CD4-positive, alpha-beta memory T cell (primary cell): ENCODE data around the gene ATP2B2. TPM values are rescaled to one million over a fixed set of nuclear protein-coding genes. Genes with fewer than 3 reads are reported as not detected.

Experiments used
- CTCF ChIA-PET: fragments of 350-600 bp; sonication (Branson Sonifier 250); formaldehyde crosslinking; loops from one replicate; lab custom pipeline; 2021; ENCODE audit warnings: inconsistent platforms; ENCODE audit not compliant: partially characterized antibody; lab: Charles Lee
- POLR2A ChIA-PET: fragments of 350-600 bp; sonication (Branson Sonifier 250); formaldehyde crosslinking; loops from one replicate; lab custom pipeline; 2021; ENCODE audit not compliant: partially characterized antibody; lab: Charles Lee
- DNase-seq, 5 donors: peaks; one replicate each; pipeline versions ENCODE4 v3.0.0 to v3.0.0-alpha.2; 2020 to 2022; ENCODE audit warnings: mixed read lengths in 1 of 5
- H3K27ac ChIP-seq: one replicate; pipeline ENCODE4 v1.7.0; 2013; ENCODE audit warnings: low read depth, low read length
- H3K27me3 ChIP-seq: 2 replicates; pipeline ENCODE4 v1.7.0; 2013; ENCODE audit warnings: mild to moderate bottlenecking, low read length, moderate library complexity; ENCODE audit not compliant: insufficient read depth
- H3K36me3 ChIP-seq: 2 replicates; pipeline ENCODE4 v1.7.0; 2013; ENCODE audit warnings: mild to moderate bottlenecking, low read length, moderate library complexity; ENCODE audit not compliant: insufficient read depth
- H3K4me1 ChIP-seq: 2 replicates; pipeline ENCODE4 v1.7.0; 2013; ENCODE audit warnings: mild to moderate bottlenecking, low read length, moderate library complexity; ENCODE audit not compliant: insufficient read depth
- H3K4me3 ChIP-seq, 2 donors: one replicate each; pipeline ENCODE4 v1.7.0; 2013; ENCODE audit warnings: low read length in 2 of 2, mild to moderate bottlenecking in 1 of 2
- H3K9me3 ChIP-seq, 2 donors: one replicate each; pipeline ENCODE4 v1.7.0; 2013; ENCODE audit warnings: low read length in 2 of 2, control low read depth in 1 of 2; ENCODE audit not compliant: control insufficient read depth in 1 of 2
- H3K27ac Mint-ChIP-seq, 7 donors: one replicate each; pipeline ENCODE4 v1.8.0; 2020 to 2021; ENCODE audit warnings: mixed read lengths in 7 of 7, mild to moderate bottlenecking in 6 of 7, inconsistent platforms in 3 of 7, moderate library complexity in 3 of 7
- H3K27me3 Mint-ChIP-seq, 2 donors: one replicate each; pipeline ENCODE4 v1.8.0; 2020 to 2021; ENCODE audit warnings: mixed read lengths in 2 of 2
- H3K36me3 Mint-ChIP-seq, 2 donors: one replicate each; pipeline ENCODE4 v1.8.0; 2020 to 2021; ENCODE audit warnings: mixed read lengths in 2 of 2, inconsistent platforms in 1 of 2, mild to moderate bottlenecking in 1 of 2
- H3K4me1 Mint-ChIP-seq, 4 donors: one replicate each; pipeline ENCODE4 v1.8.0; 2020 to 2021; ENCODE audit warnings: mixed read lengths in 4 of 4, mild to moderate bottlenecking in 1 of 4
- H3K4me3 Mint-ChIP-seq, 8 donors: one replicate each; pipeline ENCODE4 v1.8.0; 2020 to 2021; ENCODE audit warnings: mixed read lengths in 8 of 8, mild to moderate bottlenecking in 7 of 8, moderate library complexity in 6 of 8, inconsistent platforms in 3 of 8
- H3K9me3 Mint-ChIP-seq, 8 donors: one replicate each; pipeline ENCODE4 v1.8.0; 2020 to 2021; ENCODE audit warnings: mixed read lengths in 8 of 8, mild to moderate bottlenecking in 5 of 8, inconsistent platforms in 3 of 8, moderate library complexity in 1 of 8
- intact Hi-C: fragments of 100-400 bp; cut with micrococcal nuclease; formaldehyde crosslinking; loops from one replicate; pipeline ENCODE4 v1.15.1; 2023
- polyA plus RNA-seq, 2 donors: library from polyadenylated mRNA; unstranded; fragments of 300-500 nt; fragmentation: Illumina TruSeq; gene quantifications; one replicate each; pipeline ENCODE4 v1.2.3, GENCODE V29; 2021
- total RNA-seq, 2 experiments: library from RNA; stranded (reverse); gene quantifications; one replicate each; pipeline ENCODE4 v1.2.3, GENCODE V29; 2021

The ATP2B2 gene
- total and polyA plus RNA-seq, 4 experiments from 2014 or later: not detected

- Mint-ChIP-seq H3K9me3 (no peaks in the 10 kb centered on the region), H3K4me3 (no peak overlapping the region), H3K36me3 (no peaks in the 10 kb centered on the region), H3K4me1 (peaks cover 26 to 55% (median 40%) of the 10 kb centered on the region in 4 donors), H3K27me3 (no peaks in the 10 kb centered on the region), H3K27ac (peak overlapping the region in 2 of 7 donors; percentile 72 to 77)
- no peak overlapping the region for H3K27ac ChIP-seq
- peaks cover 47% of the 10 kb centered on the region for H3K4me1 ChIP-seq
- DNase-seq: no peak
- ChIA-PET POLR2A (interaction anchor here (1.0 kb wide), 1 partner anchor 49 kb away, joined by 3 read pairs; no protein-coding TSS in a partner anchor), CTCF (interaction anchor here (0.8 kb wide), 1 partner anchor 18 kb away, joined by 3 read pairs; no protein-coding TSS in a partner anchor)
- no peaks in the 10 kb centered on the region for H3K27me3 ChIP-seq
- H3K4me3 ChIP-seq: no peak overlapping the region
- H3K36me3 ChIP-seq: no peaks in the 10 kb centered on the region
- intact Hi-C loops: no loop called here
- no peaks in the 10 kb centered on the region for H3K9me3 ChIP-seq
Observed at GRCh38 chr3:10397879-10398278, 107.5 kb downstream of the ATP2B2 start.

- Histone ChIP-seq H3K27me3 (no peaks in the 10 kb centered on the region), H3K4me1 (peaks cover 53% of the 10 kb centered on the region), H3K27ac (no peak overlapping the region), H3K4me3 (no peak overlapping the region), H3K36me3 (no peaks in the 10 kb centered on the region), H3K9me3 (no peaks in the 10 kb centered on the region)
- POLR2A ChIA-PET: interaction anchor here (0.6 to 2.2 kb wide), 3 partner anchors 29 to 40 kb away, joined by 3 to 15 read pairs (median 3); no protein-coding TSS in a partner anchor
- H3K36me3 Mint-ChIP-seq: no peaks in the 10 kb centered on the region
- no peaks in the 10 kb centered on the region for H3K9me3 Mint-ChIP-seq
- CTCF ChIA-PET: interaction anchor here (0.8 to 1.8 kb wide), 2 partner anchors 19 to 40 kb away, joined by 3 to 9 read pairs; no protein-coding TSS in a partner anchor
- no peak for DNase-seq
- H3K27ac Mint-ChIP-seq: peak overlapping the region in 4 of 7 donors; percentile 29 to 74 (median 56)
- H3K4me1 Mint-ChIP-seq: peaks cover 27 to 62% (median 41%) of the 10 kb centered on the region in 4 donors
- H3K27me3 Mint-ChIP-seq: no peaks in the 10 kb centered on the region
- intact Hi-C loops: no loop called here
- H3K4me3 Mint-ChIP-seq: peak overlapping the region in 3 of 8 donors; percentile 29 to 71 (median 44)
Observed at GRCh38 chr3:10396931-10397330, 108.5 kb downstream of the ATP2B2 start.

- POLR2A ChIA-PET: interaction anchor here (1.1 to 2.2 kb wide), 4 partner anchors 8 to 75 kb away, joined by 4 to 15 read pairs (median 6); partner anchors contain the start of gene SEC13
- no peaks in the 10 kb centered on the region for H3K27me3 Mint-ChIP-seq
- H3K9me3 Mint-ChIP-seq: no peaks in the 10 kb centered on the region
- peaks cover 29 to 70% (median 46%) of the 10 kb centered on the region in 4 donors for H3K4me1 Mint-ChIP-seq
- Histone ChIP-seq H3K4me1 (peaks cover 54% of the 10 kb centered on the region), H3K9me3 (no peaks in the 10 kb centered on the region), H3K27ac (no peak overlapping the region), H3K36me3 (no peaks in the 10 kb centered on the region), H3K27me3 (no peaks in the 10 kb centered on the region), H3K4me3 (peak overlapping the region in 1 of 2 donors; percentile 33)
- intact Hi-C loops: no loop called here
- CTCF ChIA-PET: interaction anchor here (1.8 kb wide), 1 partner anchor 41 kb away, joined by 9 read pairs; no protein-coding TSS in a partner anchor
- peak overlapping the region in 6 of 8 donors; percentile 58 to 81 (median 71) for H3K4me3 Mint-ChIP-seq
- H3K36me3 Mint-ChIP-seq: no peaks in the 10 kb centered on the region
- peak overlapping the region in 6 of 7 donors; percentile 8 to 80 (median 46) for H3K27ac Mint-ChIP-seq
- DNase-seq: no peak
Observed at GRCh38 chr3:10396083-10396482, 109.3 kb downstream of the ATP2B2 start.

- ChIA-PET CTCF (interaction anchor here (1.8 kb wide), 1 partner anchor 41 kb away, joined by 9 read pairs; no protein-coding TSS in a partner anchor), POLR2A (interaction anchor here (1.1 to 2.2 kb wide), 4 partner anchors 8 to 75 kb away, joined by 4 to 15 read pairs (median 6); partner anchors contain the start of gene SEC13)
- Mint-ChIP-seq H3K9me3 (no peaks in the 10 kb centered on the region), H3K27me3 (no peaks in the 10 kb centered on the region), H3K27ac (peak overlapping the region in 6 of 7 donors; percentile 8 to 80 (median 46)), H3K36me3 (no peaks in the 10 kb centered on the region), H3K4me3 (peak overlapping the region in 7 of 8 donors; percentile 19 to 81 (median 71)), H3K4me1 (peaks cover 31 to 75% (median 47%) of the 10 kb centered on the region in 4 donors)
- no peaks in the 10 kb centered on the region for H3K36me3 ChIP-seq
- no peaks in the 10 kb centered on the region for H3K27me3 ChIP-seq
- H3K27ac ChIP-seq: no peak overlapping the region
- H3K4me1 ChIP-seq: peaks cover 58% of the 10 kb centered on the region
- H3K9me3 ChIP-seq: no peaks in the 10 kb centered on the region
- DNase-seq: peak; percentile 34 to 61 (median 50)
- H3K4me3 ChIP-seq: peak overlapping the region in 1 of 2 donors; percentile 33
- intact Hi-C loops: loop anchor here (1.0 kb wide), 1 partner anchor 42 kb away; no protein-coding TSS in a partner anchor
Observed at GRCh38 chr3:10395671-10396070, 109.7 kb downstream of the ATP2B2 start.

- CTCF ChIA-PET: interaction anchor here (1.8 kb wide), 1 partner anchor 41 kb away, joined by 9 read pairs; no protein-coding TSS in a partner anchor
- no peaks in the 10 kb centered on the region for H3K9me3 Mint-ChIP-seq
- DNase-seq: no peak
- no peaks in the 10 kb centered on the region for H3K27me3 Mint-ChIP-seq
- Histone ChIP-seq H3K9me3 (no peaks in the 10 kb centered on the region), H3K27ac (no peak overlapping the region), H3K4me1 (peaks cover 63% of the 10 kb centered on the region), H3K27me3 (no peaks in the 10 kb centered on the region), H3K4me3 (peak overlapping the region in 1 of 2 donors; percentile 33), H3K36me3 (no peaks in the 10 kb centered on the region)
- intact Hi-C loops: loop anchor here (1.0 kb wide), 1 partner anchor 42 kb away; no protein-coding TSS in a partner anchor
- peak overlapping the region in 5 of 7 donors; percentile 13 to 65 (median 45) for H3K27ac Mint-ChIP-seq
- POLR2A ChIA-PET: interaction anchor here (1.1 to 2.2 kb wide), 4 partner anchors 9 to 74 kb away, joined by 4 to 15 read pairs (median 6); partner anchors contain the start of gene SEC13
- H3K4me1 Mint-ChIP-seq: peaks cover 33 to 79% (median 52%) of the 10 kb centered on the region in 4 donors
- peak overlapping the region; percentile 32 to 81 (median 67) for H3K4me3 Mint-ChIP-seq
- no peaks in the 10 kb centered on the region for H3K36me3 Mint-ChIP-seq
Observed at GRCh38 chr3:10395196-10395595, 110.2 kb downstream of the ATP2B2 start.

- Histone ChIP-seq H3K27ac (no peak overlapping the region), H3K4me1 (peaks cover 68% of the 10 kb centered on the region), H3K36me3 (no peaks in the 10 kb centered on the region), H3K27me3 (no peaks in the 10 kb centered on the region), H3K9me3 (no peaks in the 10 kb centered on the region), H3K4me3 (no peak overlapping the region)
- no peaks in the 10 kb centered on the region for H3K9me3 Mint-ChIP-seq
- ChIA-PET CTCF (no interaction called here), POLR2A (no interaction called here)
- H3K36me3 Mint-ChIP-seq: no peaks in the 10 kb centered on the region
- intact Hi-C loops: loop anchor here (1.0 kb wide), 1 partner anchor 43 kb away; no protein-coding TSS in a partner anchor
- no peak for DNase-seq
- peaks cover 37 to 83% (median 56%) of the 10 kb centered on the region in 4 donors for H3K4me1 Mint-ChIP-seq
- H3K27ac Mint-ChIP-seq: peak overlapping the region in 1 of 7 donors; percentile 60
- no peaks in the 10 kb centered on the region for H3K27me3 Mint-ChIP-seq
- no peak overlapping the region for H3K4me3 Mint-ChIP-seq
Observed at GRCh38 chr3:10394491-10395025, 110.8 kb downstream of the ATP2B2 start.

- peaks cover 78% of the 10 kb centered on the region for H3K4me1 ChIP-seq
- no peak overlapping the region for H3K4me3 ChIP-seq
- Mint-ChIP-seq H3K4me3 (peak overlapping the region in 1 of 8 donors; percentile 10), H3K27me3 (no peaks in the 10 kb centered on the region), H3K4me1 (peaks cover 38 to 85% (median 57%) of the 10 kb centered on the region in 4 donors), H3K27ac (peak overlapping the region in 1 of 7 donors; percentile 46), H3K9me3 (no peaks in the 10 kb centered on the region), H3K36me3 (no peaks in the 10 kb centered on the region)
- ChIA-PET POLR2A (interaction anchor here (0.6 kb wide), 1 partner anchor 44 kb away, joined by 3 read pairs; no protein-coding TSS in a partner anchor), CTCF (no interaction called here)
- no peak overlapping the region for H3K27ac ChIP-seq
- DNase-seq: no peak
- no peaks in the 10 kb centered on the region for H3K27me3 ChIP-seq
- H3K9me3 ChIP-seq: no peaks in the 10 kb centered on the region
- H3K36me3 ChIP-seq: no peaks in the 10 kb centered on the region
- intact Hi-C loops: no loop called here
Observed at GRCh38 chr3:10393514-10393913, 111.9 kb downstream of the ATP2B2 start.
